ENCODE data around the gene PRKAR1A.

Gene PRKAR1A

GRCh38 chr17:68495081-68495480 is 17.1 kb upstream of the PRKAR1A start:
- TF ChIP-seq POLR2A (IDR thresholded peaks at IDR 0.05; ENCODE audit: extremely low read depth, insufficient read length), result no peak
- TF ChIP-seq MYC (IDR thresholded peaks at IDR 0.05; ENCODE audit: low read depth, low read length), result no peak
- no peak for TF ChIP-seq MAX (IDR thresholded peaks at IDR 0.05; ENCODE audit: low read depth, low read length)
- no peak for TF ChIP-seq CTCF (IDR thresholded peaks at IDR 0.05; ENCODE audit: low read depth, low read length)
- no peak for DNase-seq (ENCODE audit: low read depth)
- no peak overlapping the region for H3K4me3 ChIP-seq (ENCODE audit: low read depth, low read length)

GRCh38 chr17:68497885-68498319 is 14.3 kb upstream of the PRKAR1A start:
- H3K4me3 ChIP-seq (ENCODE audit: low read depth, low read length), result no peak overlapping the region
- TF ChIP-seq MAX (IDR thresholded peaks at IDR 0.05; ENCODE audit: low read depth, low read length) (peak; percentile 54), POLR2A (IDR thresholded peaks at IDR 0.05; ENCODE audit: extremely low read depth, insufficient read length) (no peak)
- peak; percentile 86 for DNase-seq (ENCODE audit: low read depth)

GRCh38 chr17:68498479-68499326 is 13.5 kb upstream of the PRKAR1A start:
- H3K4me3 ChIP-seq (ENCODE audit: low read depth, low read length), result no peak overlapping the region
- TF ChIP-seq POLR2A (IDR thresholded peaks at IDR 0.05; ENCODE audit: extremely low read depth, insufficient read length) (no peak), CTCF (IDR thresholded peaks at IDR 0.05; ENCODE audit: low read depth, low read length) (no peak), MAX (IDR thresholded peaks at IDR 0.05; ENCODE audit: low read depth, low read length) (no peak), MYC (IDR thresholded peaks at IDR 0.05; ENCODE audit: low read depth, low read length) (no peak)
- DNase-seq (ENCODE audit: low read depth), result peak; percentile 20

- H3K4me3 ChIP-seq (ENCODE audit: low read depth, low read length), result no peak overlapping the region
- no peak for DNase-seq (ENCODE audit: low read depth)
- no peak for TF ChIP-seq POLR2A (IDR thresholded peaks at IDR 0.05; ENCODE audit: extremely low read depth, insufficient read length)
- no peak for TF ChIP-seq MYC (IDR thresholded peaks at IDR 0.05; ENCODE audit: low read depth, low read length)
- TF ChIP-seq MAX (IDR thresholded peaks at IDR 0.05; ENCODE audit: low read depth, low read length), result no peak
- TF ChIP-seq CTCF (IDR thresholded peaks at IDR 0.05; ENCODE audit: low read depth, low read length), result no peak
Observed at GRCh38 chr17:68499587-68499986, 12.6 kb upstream of the PRKAR1A start.

- no peak for TF ChIP-seq POLR2A (IDR thresholded peaks at IDR 0.05; ENCODE audit: extremely low read depth, insufficient read length)
- TF ChIP-seq MYC (IDR thresholded peaks at IDR 0.05; ENCODE audit: low read depth, low read length), result no peak
- TF ChIP-seq MAX (IDR thresholded peaks at IDR 0.05; ENCODE audit: low read depth, low read length), result no peak
- TF ChIP-seq CTCF (IDR thresholded peaks at IDR 0.05; ENCODE audit: low read depth, low read length), result no peak
- DNase-seq (ENCODE audit: low read depth), result no peak
- no peak overlapping the region for H3K4me3 ChIP-seq (ENCODE audit: low read depth, low read length)
Observed at GRCh38 chr17:68501074-68501473, 11.2 kb upstream of the PRKAR1A start.

- no peak for DNase-seq (ENCODE audit: low read depth)
- no peak overlapping the region for H3K4me3 ChIP-seq (ENCODE audit: low read depth, low read length)
- no peak for TF ChIP-seq CTCF (IDR thresholded peaks at IDR 0.05; ENCODE audit: low read depth, low read length)
Observed at GRCh38 chr17:68505951-68506350, 6.3 kb upstream of the PRKAR1A start.
